Ishikawa (cell line): ENCODE data around the gene ATP5F1D.

ENCODE experiments used
- CEBPB ChIP-seq: IDR thresholded peaks from 2 replicates; pipeline ENCODE4 v1.6.1; 2012
- CREB1 ChIP-seq: IDR thresholded peaks from 2 replicates; pipeline ENCODE4 v1.6.1; 2012; ENCODE audit warnings: low read depth
- EGR1 ChIP-seq: IDR thresholded peaks from 2 replicates; pipeline ENCODE4 v1.6.1; 2012
- EP300 ChIP-seq: IDR thresholded peaks from 2 replicates; pipeline ENCODE4 v1.6.1; 2012; ENCODE audit warnings: borderline replicate concordance
- FOXM1 ChIP-seq: IDR thresholded peaks from 2 replicates; pipeline ENCODE4 v1.6.1; 2012; ENCODE audit warnings: low read depth, borderline replicate concordance
- MAX ChIP-seq: IDR thresholded peaks from 2 replicates; pipeline ENCODE4 v1.6.1; 2012
- NFIC ChIP-seq: IDR thresholded peaks from 2 replicates; pipeline ENCODE4 v1.6.1; 2012
- RAD21 ChIP-seq: IDR thresholded peaks from 2 replicates; pipeline ENCODE4 v1.6.1; 2012; ENCODE audit warnings: low read depth
- REST ChIP-seq: IDR thresholded peaks from 2 replicates; pipeline ENCODE4 v1.6.1; 2012; ENCODE audit warnings: low read depth, mild to moderate bottlenecking
- TCF12 ChIP-seq: IDR thresholded peaks from 2 replicates; pipeline ENCODE4 v1.6.1; 2012; ENCODE audit warnings: low read depth
- TEAD4 ChIP-seq: IDR thresholded peaks from 2 replicates; pipeline ENCODE4 v1.6.1; 2012
- USF1 ChIP-seq: IDR thresholded peaks from 2 replicates; pipeline ENCODE4 v1.6.1; 2012
- YY1 ChIP-seq: IDR thresholded peaks from 2 replicates; pipeline ENCODE4 v1.6.1; 2012; ENCODE audit warnings: low read depth
- ZBTB7A ChIP-seq: IDR thresholded peaks from 2 replicates; pipeline ENCODE4 v1.6.1; 2012; ENCODE audit warnings: low read depth

The ATP5F1D gene

DNA sequence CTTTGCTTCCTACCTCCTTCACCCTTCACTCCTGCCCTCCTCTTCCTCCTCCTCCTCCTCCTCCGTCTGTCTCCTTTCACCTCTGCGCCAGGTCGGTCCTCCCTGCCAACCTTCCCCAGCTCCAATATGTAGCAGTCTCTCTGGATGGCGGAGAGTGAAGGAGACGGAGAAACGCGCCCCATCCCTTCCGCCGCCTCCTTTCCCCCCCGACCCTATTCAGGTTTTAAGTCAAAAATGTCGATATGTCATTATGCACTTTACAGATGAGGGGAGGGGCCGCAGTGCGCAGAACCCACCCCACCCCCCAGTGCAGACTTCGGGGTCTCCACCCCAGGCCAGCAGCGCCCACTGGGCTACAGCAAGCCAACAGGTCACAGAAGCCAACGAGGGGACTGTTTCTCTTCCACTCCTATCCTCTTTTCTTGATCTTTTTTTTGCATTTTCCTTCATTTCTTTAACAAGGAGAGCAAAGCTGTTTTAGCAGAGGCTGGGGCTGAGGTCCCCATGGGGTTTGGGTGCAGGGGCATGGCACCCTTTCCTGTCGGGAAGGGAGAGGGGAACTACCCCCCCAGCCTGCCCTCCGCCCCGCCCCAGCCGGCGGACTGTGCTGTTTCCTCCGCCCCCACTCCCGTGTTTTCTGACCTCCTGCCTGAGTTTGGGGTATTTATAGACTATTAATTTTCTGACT is 16.1 kb downstream of the ATP5F1D start:
- TF ChIP-seq EGR1 (no peak), MAX (no peak), FOXM1 (no peak), ZBTB7A (no peak), YY1 (no peak), EP300 (no peak), REST (no peak), CREB1 (no peak), TCF12 (no peak), USF1 (no peak), RAD21 (no peak), NFIC (no peak), CEBPB (no peak)

GRCh38 chr19:1258163-1258492 is 16.6 kb downstream of the ATP5F1D start:
- no peak for TF ChIP-seq MAX
- TF ChIP-seq ZBTB7A = no peak
- TF ChIP-seq FOXM1 = no peak
- no peak for TF ChIP-seq TCF12
- TF ChIP-seq YY1 = no peak
- TF ChIP-seq CEBPB = no peak
- TF ChIP-seq NFIC = no peak
- TF ChIP-seq USF1 = no peak
- no peak for TF ChIP-seq TEAD4
- TF ChIP-seq RAD21 = no peak
- no peak for TF ChIP-seq EP300
- no peak for TF ChIP-seq REST
- no peak for TF ChIP-seq CREB1

DNA sequence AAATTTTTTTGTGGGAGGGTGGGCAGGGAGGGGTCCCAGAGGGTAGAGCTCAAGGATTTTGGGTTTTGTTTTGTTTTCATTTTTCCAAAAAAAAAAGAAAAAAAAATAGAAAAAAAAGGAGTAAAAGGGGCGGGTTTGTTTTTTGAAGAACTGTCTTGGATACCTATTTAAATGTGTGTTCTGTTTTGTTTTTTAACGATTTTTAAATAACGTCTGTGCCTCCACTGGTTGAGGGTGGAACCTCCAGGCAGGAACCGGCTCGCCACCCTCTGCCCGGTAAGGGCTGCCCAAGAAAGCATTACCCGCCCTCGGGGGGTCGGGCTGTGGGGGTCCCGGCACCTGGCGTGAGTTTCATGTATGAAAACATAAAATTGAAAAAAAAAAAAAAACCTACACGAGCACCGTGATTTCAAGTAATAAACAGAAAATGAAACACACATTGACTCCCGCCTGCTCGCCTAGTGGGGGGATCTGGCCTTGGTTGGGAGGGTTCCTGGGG is 17.2 kb downstream of the ATP5F1D start:
- TF ChIP-seq EP300 = no peak
- TF ChIP-seq CREB1 = no peak
- 0 out of 2 replicates have a peak, but pooled peaks have one; percentile 12 for TF ChIP-seq ZBTB7A
- no peak for TF ChIP-seq TEAD4

DNA sequence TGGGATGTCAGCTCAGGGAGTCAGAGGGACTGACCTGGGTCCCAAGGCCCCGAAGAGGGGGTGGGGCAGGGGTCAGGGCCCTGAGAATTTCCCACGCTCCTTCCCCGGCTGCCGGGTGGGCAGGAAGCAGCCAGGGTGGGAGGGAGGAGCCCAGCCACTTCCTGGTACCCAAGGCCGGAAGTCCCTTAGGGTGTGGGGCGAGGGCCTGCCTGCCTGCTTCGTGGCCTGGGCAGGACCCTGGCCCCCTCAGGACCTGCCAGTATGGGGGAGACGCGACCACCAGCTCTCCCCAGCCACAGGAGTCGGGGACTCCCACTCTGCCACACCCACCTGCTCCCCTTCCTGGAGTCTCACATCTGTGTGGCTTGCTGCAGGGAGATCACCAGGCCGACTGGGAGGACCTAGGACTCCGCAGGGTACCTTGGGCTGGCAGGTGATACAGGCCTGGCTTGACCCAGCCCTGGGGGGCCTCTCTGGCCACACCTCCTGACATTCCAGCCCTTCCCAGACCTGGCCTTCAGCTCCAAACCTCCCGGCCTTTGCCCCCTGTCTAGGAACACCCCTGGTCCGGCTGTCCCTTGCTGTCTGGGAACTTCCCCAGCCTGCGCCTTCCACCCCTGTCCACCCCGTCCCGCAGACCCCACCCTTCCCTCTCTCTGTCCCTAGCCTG is 17.8 kb downstream of the ATP5F1D start:
- TF ChIP-seq FOXM1 (no peak), USF1 (no peak), MAX (0 out of 2 replicates have a peak, but pooled peaks have one; percentile 27), EP300 (peak; percentile 11; the same call in 1 of the 2 replicates), YY1 (0 out of 2 replicates have a peak, but pooled peaks have one; percentile 4), ZBTB7A (peak; percentile 36; the same call in 1 of the 2 replicates), TEAD4 (peak; percentile 91), EGR1 (no peak), TCF12 (peak; percentile 45), CREB1 (no peak), NFIC (0 out of 2 replicates have a peak, but pooled peaks have one; percentile 30)
